Right lung (tissue), 5 donors: ENCODE measurements around the gene RUNX2. TPM values are rescaled to one million over a fixed set of nuclear protein-coding genes. Genes with fewer than 3 reads are reported as not detected.
A peak's percentile ranks its signal among the peaks of the same experiment; 100 is the strongest.
"Not testable (repeated sequence)": the region's sequence is repeated elsewhere in the genome, so short reads cannot be mapped to it uniquely, and the experiment has no call there.

Experiments
- DNase-seq, 2 donors: peaks; one replicate each; pipeline ENCODE4 v3.0.0-alpha.2; 2013
- polyA plus RNA-seq, 5 donors: library from polyadenylated mRNA; unstranded; fragments of 120-200 nt; gene quantifications; one replicate each; pipeline versions ENCODE4 v1.2.1 to v1.2.3, GENCODE V29; 2013; ENCODE audit warnings: inconsistent platforms in 1 of 5, low replicate concordance in 1 of 5; ENCODE audit not compliant: insufficient read length in 5 of 5, insufficient read depth in 1 of 5

Gene RUNX2
- polyA plus RNA-seq, 5 donors = 1.8 to 3.9 (median 3.3) TPM

- DNase-seq = no peak
Observed at GRCh38 chr6:45554591-45554990, 226.5 kb downstream of the RUNX2 start.

GRCh38 chr6:45555981-45556771, 228.0 kb downstream of the RUNX2 start:
- peak in 1 of 2 donors; percentile 34 for DNase-seq

- no peak for DNase-seq
Observed at GRCh38 chr6:45556828-45557227, 228.7 kb downstream of the RUNX2 start.

- DNase-seq = no peak
Observed at GRCh38 chr6:45557454-45557853, 229.3 kb downstream of the RUNX2 start.

- DNase-seq = no peak
Observed at GRCh38 chr6:45558858-45559257, 230.7 kb downstream of the RUNX2 start.

- not testable (repeated sequence) for DNase-seq
Observed at GRCh38 chr6:45560321-45560820, 232.2 kb downstream of the RUNX2 start.

- DNase-seq = no peak
Observed at GRCh38 chr6:45562171-45562570, 234.0 kb downstream of the RUNX2 start.

GRCh38 chr6:45563041-45563440, 234.9 kb downstream of the RUNX2 start:
- peak in 1 of 2 donors; percentile 33 for DNase-seq

- DNase-seq = no peak
Observed at GRCh38 chr6:45563844-45564243, 235.7 kb downstream of the RUNX2 start.

GRCh38 chr6:45566882-45567281, 238.8 kb downstream of the RUNX2 start:
- no peak for DNase-seq

- no peak for DNase-seq
Observed at GRCh38 chr6:45567879-45568278, 239.7 kb downstream of the RUNX2 start.

- no peak for DNase-seq
Observed at GRCh38 chr6:45568626-45569025, 240.5 kb downstream of the RUNX2 start.

GRCh38 chr6:45569210-45569945, 241.2 kb downstream of the RUNX2 start:
- peak in 1 of 2 donors; percentile 24 for DNase-seq

GRCh38 chr6:45571159-45571558, 243.0 kb downstream of the RUNX2 start:
- no peak for DNase-seq

GRCh38 chr6:45572833-45573232, 244.7 kb downstream of the RUNX2 start:
- DNase-seq = no peak

- DNase-seq = no peak
Observed at GRCh38 chr6:45574014-45574461, 245.9 kb downstream of the RUNX2 start.

GRCh38 chr6:45574885-45575284, 246.8 kb downstream of the RUNX2 start:
- DNase-seq = no peak

GRCh38 chr6:45576648-45577624, 248.8 kb downstream of the RUNX2 start:
- DNase-seq = no peak

- no peak for DNase-seq
Observed at GRCh38 chr6:45577836-45578504, 249.8 kb downstream of the RUNX2 start.

- DNase-seq = no peak
Observed at GRCh38 chr6:45584127-45584526, 256.0 kb downstream of the RUNX2 start.
